Left ventricle myocardium superior (tissue), 1 donor: Measurements from ENCODE around the gene ABR. TPM values are rescaled to one million over a fixed set of nuclear protein-coding genes. Genes with fewer than 3 reads are reported as not detected.
A peak's percentile ranks its signal among the peaks of the same experiment; 100 is the strongest.

ENCODE experiments used
- ATAC-seq: fragments of 200-7000 bp; cut with Tn5 transposase; one replicate; pipeline ENCODE4 v1.9.1; 2020; ENCODE audit warnings: mild to moderate bottlenecking, moderate library complexity
- DNase-seq: peaks from one replicate; pipeline ENCODE4 v3.0.0-alpha.2; 2020
- intact Hi-C: fragments of 100-400 bp; cut with micrococcal nuclease; formaldehyde crosslinking; loops from one replicate; pipeline ENCODE4 v1.11.0; 2022
- long read RNA-seq: library from polyadenylated mRNA; unstranded; transcript quantifications from one replicate; pipeline ENCODE4 v2.0.0, GENCODE V29; 2021
- total RNA-seq: library from RNA; stranded (reverse); fragmentation: NEBNext Ultra II Directional; extraction: Animal tissue kit (Norgen Biotek cat#: 25700); gene quantifications from one replicate; pipeline ENCODE4 v1.2.1, GENCODE V29; 2021
- donor health status: DM: no; HTN: yes; CAD: no; lungs with severe emphysema.

The ABR gene
- 167 TPM for total RNA-seq
- long read RNA-seq, full-length matches to known transcripts: 31 of 201 reads
- long read RNA-seq, partial matches to known transcripts: 35 of 201 reads
- long read RNA-seq, other reads (novel, unspliced or antisense): 135 of 201 reads

DNA sequence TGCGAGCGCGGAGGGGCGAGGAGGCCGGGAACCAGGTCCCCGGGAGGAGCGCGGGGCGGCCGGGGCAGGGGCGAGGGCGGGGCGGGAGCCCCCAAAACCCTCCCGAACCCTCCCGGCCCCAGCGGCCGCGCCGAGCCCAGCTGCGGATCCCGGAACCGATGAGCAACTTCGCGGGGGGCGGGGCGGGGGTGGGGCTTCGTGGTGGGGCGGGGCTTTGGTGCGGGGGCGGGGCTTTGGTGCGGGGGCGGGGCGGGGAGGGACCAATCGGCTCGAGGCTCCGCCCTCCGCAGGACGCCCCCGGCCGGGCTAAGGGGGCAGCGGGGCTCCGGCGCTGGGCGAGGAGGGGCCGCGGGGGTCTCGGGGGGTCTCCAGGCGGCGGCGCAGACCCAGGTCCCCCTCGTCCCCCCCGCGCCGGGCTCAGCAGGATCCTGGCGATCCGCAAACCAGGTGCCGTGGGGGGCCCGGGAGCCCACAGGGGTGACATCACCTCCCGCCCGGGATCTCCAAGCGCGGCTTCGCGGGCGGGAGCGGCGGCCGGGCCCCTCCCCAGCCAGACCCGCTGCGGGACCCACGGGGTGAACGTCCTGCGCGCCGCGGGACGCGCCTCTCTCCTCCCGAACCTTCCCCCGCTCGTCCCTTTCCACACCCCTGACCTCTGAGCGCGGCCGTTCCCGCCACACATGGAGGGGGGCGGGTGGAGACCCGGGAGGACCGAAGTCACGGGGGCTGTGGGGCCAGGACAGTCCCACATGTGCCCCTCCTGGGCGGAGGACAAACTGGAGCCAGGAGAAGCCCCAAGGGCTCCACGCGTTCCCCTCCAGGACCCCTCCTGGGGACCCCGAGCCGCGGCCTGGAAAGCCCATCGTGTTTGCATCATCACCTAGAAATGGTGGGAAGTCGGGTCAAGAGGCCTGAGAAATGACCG is at the start of gene ABR:
ABR (minus strand) TSS at position 164 of the 925 bp plus-strand sequence. CDS start 254 bp downstream, outside the sequence.
- DNase-seq: peak; percentile 76
- intact Hi-C loops: no loop called here
- peak; percentile 66 for ATAC-seq

DNA sequence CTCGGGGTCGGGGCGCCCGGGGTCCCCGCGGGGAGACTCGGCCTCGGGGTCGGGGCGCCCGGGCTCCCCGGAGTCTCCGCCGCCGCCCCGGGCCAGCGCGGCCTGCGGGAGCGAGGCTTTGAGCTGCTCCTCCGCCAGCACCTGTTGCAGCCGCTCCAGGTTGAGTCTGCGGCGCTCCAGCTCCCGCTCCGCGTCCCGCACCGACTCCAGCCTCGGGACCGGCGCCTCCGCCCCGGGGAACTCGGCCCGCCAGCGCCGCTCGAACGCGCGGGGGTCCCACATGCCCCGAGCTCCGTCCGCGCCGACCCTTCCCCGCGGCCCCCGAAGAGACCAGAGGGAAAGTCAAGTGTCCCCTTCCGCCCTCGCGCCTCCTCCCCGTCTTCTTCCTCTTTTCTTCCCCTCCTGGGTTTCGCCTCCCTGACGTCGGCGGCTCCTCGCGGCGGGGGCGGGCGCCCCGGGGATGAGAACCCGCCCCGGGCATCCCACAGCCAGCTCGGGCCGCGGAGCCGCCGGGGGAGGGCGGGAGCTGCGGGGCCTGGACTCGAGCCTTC is 49.6 kb upstream of the ABR start:
- peak; percentile 55 for ATAC-seq
- peak; percentile 78 for DNase-seq
- intact Hi-C loops: no loop called here

DNA sequence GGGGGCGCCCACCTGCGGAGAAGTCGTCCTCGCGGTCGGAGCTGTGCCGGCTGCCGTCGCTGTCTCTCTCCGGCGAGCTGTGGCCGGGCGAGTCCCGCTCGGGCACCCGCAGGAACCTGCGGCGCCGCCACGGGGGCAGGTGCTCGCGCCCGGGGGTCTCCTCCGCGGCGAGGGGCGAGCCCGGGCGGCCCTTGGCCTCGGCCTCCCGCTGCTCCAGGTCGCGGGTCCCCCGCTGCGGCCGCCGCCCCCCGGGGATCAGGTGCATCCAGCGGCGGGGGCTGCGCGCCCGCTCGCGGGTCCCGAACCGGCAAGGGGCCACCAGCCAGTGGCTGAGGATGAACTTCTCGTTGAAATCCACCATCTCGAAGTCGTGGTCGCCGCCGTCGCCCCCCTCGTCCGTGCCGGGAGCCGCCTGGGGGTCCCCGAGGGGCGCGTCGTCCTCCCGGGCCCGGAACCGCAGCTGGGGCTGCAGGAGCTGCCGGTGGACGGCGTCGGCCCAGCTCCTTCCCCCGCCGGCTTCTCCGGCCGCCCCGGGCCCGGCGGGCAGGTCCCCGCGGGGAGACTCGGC is 49.1 kb upstream of the ABR start:
- intact Hi-C loops: no loop called here
- ATAC-seq (no peak), DNase-seq (no peak)

DNA sequence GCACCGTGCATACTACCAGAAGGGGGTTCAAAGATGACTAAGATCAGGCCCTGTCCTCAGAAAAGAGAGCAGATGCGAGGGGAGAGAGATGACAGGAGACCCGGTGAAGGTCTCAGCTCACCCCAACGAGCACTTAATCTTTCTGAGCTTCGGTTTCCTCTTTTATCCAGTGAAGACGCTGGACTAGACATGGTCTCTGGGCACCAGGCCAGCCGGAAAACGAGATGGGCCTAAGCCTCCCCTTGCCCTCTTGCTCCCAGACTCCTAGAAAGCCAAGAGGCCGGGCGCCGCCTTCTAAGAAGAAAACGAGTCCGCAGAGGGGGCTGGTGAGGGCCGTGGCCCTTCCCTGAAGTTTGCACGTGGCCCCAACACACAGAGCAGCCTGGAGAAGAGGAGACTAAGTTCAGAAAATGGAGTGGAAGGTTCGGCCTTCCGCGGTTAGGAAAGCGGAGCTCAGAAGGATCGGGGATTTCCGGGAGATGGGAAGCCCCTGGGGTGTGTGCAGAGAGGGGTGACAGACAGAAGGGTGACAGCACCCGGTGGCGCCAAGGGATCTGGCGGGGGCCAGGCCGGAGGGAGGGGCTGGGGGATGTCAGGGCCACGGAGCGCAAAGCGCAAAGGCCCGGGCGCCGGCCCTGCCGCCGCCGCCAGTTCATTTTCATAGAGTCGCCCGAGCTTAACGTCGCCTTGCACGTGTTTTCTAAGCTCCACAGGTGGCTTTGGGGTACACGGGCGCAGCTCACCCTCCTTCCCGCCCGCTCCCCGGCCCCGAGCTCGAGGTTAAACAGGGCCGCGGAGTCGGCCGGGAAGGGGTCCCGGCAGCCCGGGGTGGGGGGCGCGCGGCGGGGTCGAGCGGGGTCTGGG is 48.4 kb upstream of the ABR start:
- DNase-seq: peak; percentile 65
- ATAC-seq: peak; percentile 17
- intact Hi-C loops: no loop called here

DNA sequence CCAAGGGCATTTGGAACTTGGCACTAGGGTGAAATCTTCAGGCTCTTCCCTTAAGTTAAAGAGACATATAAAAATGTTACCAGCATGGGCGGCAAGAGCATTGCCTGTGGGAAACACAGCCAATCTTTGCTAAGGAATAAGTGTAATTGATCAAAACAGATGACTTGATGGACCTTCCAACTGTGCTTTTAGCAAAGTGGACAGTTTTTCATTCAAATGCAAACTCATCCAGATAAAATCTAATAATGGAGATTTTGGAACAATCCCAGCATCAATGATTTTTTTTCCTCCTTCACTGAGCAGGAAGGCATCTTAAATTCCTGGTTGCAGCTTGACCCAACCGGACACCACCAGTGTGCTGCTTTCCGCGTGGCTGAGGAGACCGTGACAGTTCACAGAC is 47.6 kb upstream of the ABR start:
- intact Hi-C loops: no loop called here
- DNase-seq: no peak
- ATAC-seq: no peak

DNA sequence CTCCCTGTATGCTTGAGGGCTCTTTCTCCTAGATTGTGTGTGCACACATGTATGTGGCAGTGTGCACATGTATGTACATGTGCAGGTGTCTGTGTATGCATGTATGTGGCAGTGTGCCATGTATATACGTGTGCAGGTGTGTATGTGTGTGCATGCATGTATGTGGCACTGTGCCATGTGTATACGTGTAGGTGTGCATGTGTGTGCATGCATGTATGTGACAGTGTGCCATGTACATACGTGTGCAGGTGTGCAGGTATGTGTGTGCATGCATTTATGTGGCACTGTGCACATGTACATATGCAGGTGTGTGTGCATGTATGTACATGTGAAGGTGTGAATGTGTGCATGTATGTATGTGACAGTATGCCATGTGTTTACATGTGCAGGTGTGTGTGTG is 46.5 kb upstream of the ABR start:
- intact Hi-C loops: no loop called here
- no peak for DNase-seq
- ATAC-seq: no peak

DNA sequence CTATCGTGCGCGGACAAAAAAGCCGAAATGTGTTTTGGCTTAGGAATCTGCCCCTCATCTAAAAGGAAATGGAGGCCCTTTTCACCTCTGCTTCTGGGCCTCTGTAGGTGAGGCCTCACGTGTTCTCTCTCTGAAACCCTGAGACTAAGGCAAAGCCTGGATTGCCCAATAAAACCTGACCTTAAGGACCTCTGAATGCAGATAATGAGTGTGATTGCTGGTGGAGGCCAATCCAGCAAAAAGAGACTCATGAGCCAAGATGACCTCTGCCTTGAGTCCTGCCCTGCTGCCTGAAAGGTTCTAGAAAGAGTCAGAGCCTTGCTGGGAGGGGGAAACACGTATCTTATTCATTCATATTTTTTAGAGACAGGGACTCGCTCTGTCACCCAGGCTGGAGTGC is 44.5 kb upstream of the ABR start:
- no peak for DNase-seq
- intact Hi-C loops: no loop called here
- ATAC-seq: no peak

DNA sequence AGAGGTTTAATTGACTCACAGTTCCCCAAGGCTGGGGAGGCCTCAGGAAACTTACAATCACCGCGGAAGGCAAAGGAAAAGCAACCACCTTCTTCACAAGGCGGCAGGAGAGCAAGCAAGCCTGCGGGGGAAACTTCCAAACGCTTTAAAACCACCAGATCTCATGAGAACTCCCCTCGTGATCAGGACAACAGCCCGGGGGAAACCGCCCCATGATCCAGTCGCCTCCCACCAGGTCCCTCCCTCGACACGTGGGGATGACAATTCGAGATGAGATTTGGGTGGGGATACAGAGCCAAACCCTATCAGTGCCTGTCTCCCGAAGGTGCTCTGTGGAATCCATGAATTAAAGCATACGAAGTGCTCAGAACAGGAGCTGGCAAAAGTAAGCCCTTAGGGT is 43.9 kb upstream of the ABR start:
- DNase-seq: no peak
- intact Hi-C loops: no loop called here
- ATAC-seq: no peak

DNA sequence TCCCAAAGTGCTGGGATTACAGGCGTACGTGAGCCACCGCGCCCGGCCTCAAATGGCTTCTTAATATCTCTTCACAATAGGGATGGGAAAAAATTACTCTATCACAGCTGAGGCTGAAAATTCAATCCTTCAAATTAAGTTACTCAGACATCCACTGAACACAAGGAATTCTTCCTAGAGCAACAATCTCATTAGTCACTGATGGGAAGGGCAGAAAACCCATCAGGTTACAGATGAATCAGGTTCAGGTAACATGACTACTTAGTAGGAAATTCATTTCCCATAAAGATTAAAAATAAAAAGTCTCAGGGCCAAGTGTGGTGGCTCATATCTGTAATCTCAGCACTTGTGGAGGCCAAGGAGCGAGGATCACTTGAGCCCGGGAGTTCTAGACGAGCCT is 42.5 kb upstream of the ABR start:
- ATAC-seq (no peak), DNase-seq (no peak)
- intact Hi-C loops: no loop called here

DNA sequence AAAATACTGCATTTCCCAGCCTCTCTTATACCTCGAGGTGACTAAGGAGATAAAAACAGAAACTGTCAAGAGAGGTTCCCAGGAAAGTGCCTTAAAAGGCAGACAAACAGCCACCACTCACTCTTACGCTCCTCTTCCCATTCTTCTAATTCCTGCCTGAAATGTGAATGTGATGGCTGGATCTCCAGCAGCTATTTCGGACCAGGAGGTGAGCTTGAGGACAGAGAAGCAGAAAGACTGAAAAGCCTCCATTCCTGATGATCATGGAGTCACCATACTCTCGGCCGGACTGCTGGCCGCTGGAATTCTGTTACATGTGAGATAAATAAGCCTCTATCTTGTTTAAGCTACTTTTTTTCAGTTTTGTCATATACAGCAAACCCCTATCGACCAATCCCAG is 41.4 kb upstream of the ABR start:
- no peak for ATAC-seq
- DNase-seq: no peak
- intact Hi-C loops: no loop called here

DNA sequence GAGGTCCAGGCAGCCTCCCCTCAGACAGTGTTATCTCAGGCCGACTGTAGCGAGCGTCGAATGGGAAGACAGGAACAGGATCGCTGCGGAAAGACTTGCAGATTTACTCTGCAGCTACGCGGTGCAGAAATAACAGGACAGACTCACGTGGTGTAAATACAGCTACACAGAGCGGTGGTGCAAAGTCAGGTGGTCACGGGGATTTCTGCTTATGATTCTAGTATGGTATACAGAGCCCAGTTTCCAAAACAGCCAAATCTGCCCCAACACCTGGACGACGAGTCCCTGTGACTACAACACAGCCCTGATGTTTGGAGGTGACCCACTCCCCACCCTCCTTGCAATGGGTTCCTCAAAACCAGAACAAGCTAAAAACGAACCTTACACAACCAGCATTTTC is 40.6 kb upstream of the ABR start:
- ATAC-seq (no peak), DNase-seq (no peak)
- intact Hi-C loops: no loop called here

DNA sequence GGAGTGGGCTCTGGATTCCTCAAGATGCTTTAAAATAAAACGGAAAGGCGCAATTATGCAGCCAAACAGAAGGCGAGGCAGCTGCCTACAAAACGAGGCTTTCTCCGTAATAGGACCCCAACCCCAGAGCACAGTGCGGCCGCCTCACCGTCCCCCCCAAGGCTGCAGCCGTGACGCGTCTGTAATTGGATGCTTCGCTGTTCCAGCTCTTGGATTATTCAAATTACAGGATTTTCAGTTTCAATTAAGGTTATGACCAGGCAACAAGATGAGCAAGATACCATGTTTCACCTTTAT is 37.3 kb upstream of the ABR start:
- DNase-seq: no peak
- no peak for ATAC-seq

DNA sequence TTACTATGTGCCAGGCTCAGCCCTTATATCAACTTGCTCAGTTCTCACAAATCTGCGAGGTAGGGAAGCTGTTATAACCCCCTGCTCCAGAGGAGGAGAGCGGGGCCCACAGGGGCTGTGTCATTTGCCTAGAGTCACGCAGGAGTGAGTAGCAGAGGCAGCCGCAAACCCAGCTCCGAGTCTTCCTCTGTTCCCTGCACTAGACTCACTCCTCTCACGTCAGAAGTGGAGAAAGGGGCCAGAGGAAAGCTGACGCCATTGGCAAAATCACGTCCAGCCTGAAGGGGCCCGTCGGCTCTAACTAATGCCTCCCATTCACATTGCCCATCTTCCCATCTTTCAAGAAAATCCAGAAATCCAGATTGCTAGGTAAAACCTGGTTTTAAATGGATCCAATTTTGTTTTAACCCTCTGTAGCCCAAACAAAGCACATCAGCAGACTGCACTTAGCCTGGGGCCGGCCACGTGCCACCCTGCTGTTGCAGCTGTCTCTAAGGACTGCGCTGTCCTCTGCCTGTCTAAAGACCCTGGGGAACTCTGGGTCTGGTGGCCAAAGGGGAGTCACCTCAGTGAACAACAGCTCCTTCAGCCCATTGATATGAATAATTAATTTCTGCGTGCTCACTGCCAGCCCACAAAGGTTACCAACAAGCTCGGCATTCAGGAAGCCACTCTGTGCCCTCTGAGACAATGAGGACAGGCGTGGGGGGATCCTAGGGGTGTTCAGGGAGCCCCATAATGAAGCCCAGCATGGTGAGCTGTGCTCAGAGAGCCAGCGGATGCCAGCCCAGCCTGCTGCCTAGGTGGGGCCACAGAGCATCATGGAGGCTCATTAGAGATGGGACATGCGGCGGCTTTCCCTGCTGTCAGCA is 36.7 kb upstream of the ABR start:
- ATAC-seq: no peak
- intact Hi-C loops: no loop called here
- DNase-seq: no peak

More for the DNA sequence above, 37.3 kb upstream of the ABR start:
- intact Hi-C loops: no loop called here

DNA sequence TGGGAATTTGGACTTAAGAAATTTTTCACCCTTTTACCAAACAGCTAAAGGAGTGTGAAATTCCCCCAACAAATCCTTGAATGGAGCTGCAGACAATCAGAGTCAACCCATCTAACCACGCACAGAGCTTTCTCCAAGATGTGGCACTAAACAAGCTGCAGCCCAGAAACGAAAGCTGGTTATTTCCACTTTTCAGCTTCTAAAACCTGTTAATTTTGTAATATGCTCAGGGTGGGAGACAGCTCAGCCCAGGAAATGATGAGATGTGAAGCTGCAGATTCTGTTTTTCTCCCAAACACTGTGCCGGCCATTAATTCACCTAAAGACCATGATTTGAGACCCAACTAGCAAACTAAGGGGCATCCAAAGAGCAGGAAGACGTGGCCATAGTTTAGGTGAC is 33.2 kb upstream of the ABR start:
- no peak for ATAC-seq
- intact Hi-C loops: no loop called here
- no peak for DNase-seq

DNA sequence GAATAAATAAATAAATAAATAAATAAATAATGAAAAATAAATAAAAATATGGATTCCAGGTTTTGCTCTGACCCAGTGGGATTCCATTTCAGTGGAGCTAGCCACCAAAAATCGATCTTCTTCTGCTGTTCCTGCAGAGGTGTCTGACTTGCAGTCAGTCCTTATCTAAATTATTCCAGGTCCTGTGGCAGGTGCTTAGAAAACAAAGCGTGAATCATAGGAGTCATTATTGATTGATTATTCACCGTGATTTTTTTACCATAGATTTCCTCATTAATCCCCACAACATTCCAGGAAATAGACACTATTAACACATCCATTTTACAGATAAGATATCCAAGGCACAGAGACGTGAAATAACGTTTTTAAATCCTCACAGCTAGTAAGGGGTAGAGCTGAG is 31.5 kb upstream of the ABR start:
- DNase-seq (no peak), ATAC-seq (no peak)
- intact Hi-C loops: no loop called here

DNA sequence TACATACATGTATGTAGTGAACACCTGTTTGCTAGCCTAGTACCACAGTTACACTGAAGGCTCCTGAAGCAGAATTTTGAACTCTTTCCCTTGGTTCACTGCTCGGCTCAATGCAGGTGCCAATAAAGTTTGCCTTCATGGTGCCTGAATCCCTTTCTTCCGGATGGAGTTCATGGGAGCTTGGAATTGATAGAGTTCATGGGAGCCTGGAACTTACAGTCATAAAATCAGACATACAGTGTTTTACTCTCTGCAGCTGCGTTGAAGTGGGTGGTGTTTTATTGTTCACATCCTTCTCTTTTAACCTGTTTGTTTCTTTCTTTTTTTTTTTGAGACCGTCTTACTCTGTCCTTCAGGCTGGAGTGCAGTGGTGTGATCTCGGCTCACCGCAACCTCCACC is 29.2 kb upstream of the ABR start:
- intact Hi-C loops: no loop called here
- ATAC-seq: no peak
- DNase-seq: no peak

DNA sequence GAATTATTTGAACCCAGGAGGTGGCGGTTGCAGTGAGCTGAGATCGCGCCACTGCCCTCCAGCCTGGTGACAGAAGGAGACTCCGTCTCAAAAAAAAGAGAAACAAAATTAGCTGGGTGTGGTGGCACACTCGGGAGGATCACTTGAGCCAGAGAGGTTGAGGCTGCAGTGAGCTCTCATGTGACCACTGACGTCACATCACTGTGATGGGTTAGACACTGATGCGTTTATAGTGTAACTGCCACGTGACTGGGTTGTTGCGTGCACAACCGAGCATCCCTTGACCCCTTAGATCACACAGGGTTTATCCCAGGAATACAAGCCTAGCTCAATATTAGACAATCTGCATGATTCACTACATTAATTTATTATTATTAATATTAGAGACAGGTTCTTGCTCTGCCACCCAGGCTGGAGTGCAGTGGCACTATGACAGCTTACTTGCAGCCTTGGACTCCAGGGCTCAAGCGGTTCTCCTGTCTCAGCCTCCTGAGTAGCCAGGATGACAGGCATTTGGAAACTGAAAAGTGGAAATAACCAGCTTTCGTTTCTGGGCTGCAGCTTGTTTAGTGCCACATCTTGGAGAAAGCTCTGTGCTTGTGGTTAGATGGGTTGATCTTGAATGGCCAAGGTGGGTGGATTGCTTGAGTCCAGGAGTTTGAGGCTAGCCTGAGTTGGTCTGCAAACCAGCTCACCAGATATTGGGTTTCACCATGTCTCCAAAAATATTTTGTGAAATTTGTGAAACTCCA is 26.4 kb upstream of the ABR start:
- ATAC-seq (no peak), DNase-seq (no peak)
- intact Hi-C loops: no loop called here

DNA sequence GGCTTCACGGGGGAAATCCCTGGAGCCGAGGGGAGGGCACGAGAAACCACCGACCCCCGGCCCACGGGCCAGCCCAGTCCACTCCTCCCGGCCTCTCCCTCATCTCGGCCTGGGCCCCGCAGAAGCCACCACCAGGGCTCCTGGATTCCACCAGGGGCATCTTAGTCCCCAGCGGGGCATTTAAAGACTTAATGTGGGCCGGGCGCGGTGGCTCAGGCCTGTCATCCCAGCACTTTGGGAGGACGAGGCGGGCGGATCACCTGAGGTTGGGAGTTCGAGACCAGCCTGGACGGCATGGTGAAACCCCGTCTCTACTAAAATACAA is 24.1 kb upstream of the ABR start:
- intact Hi-C loops: no loop called here
- ATAC-seq: peak; percentile 32
- DNase-seq: no peak
